K562 (cell line): ENCODE data around the gene TANGO6. TPM values are rescaled to one million over a fixed set of nuclear protein-coding genes. Genes with fewer than 3 reads are reported as not detected.

Source experiments
- C11orf30 ChIP-seq: fragments of 450-650 bp; IDR thresholded peaks from 2 replicates; pipeline ENCODE4 v1.6.1; 2016; ENCODE audit warnings: low read depth, mild to moderate bottlenecking
- E2F3 ChIP-seq: fragments of 250-450 bp; sonication (Bioruptor Pico); IDR thresholded peaks from 2 replicates; pipeline ENCODE4 v1.4.0; 2020; ENCODE audit warnings: mild to moderate bottlenecking
- FOXJ2 ChIP-seq: fragments of 200-800 bp; sonication (Bioruptor generic); IDR thresholded peaks from 2 replicates; pipeline ENCODE4 v1.6.1; 2016; ENCODE audit warnings: missing genetic modification characterization, missing compliant biosample characterization
- HDAC3 ChIP-seq: fragments of 450-650 bp; IDR thresholded peaks from 2 replicates; pipeline ENCODE4 v1.6.1; 2018; ENCODE audit warnings: borderline replicate concordance, mild to moderate bottlenecking, moderate library complexity; ENCODE audit not compliant: partially characterized antibody
- NR1H2 ChIP-seq: sonication (generic); formaldehyde crosslinking; IDR thresholded peaks from 2 replicates; pipeline ENCODE4 v1.4.0; 2020; ENCODE audit warnings: mild to moderate bottlenecking, missing genetic modification reagents
- PTRF ChIP-seq: fragments of 450-650 bp; IDR thresholded peaks from 2 replicates; pipeline ENCODE4 v1.6.1; 2016; ENCODE audit warnings: mild to moderate bottlenecking, missing genetic modification characterization, missing compliant biosample characterization
- RBBP5 ChIP-seq: fragments of 200-600 bp; sonication (generic); IDR thresholded peaks from 2 replicates; pipeline ENCODE4 v1.6.1; 2012; ENCODE audit warnings: borderline replicate concordance, mild to moderate bottlenecking, low read length, control low read depth, inconsistent platforms; ENCODE audit not compliant: insufficient read depth, poor library complexity, severe bottlenecking
- SMARCA4 ChIP-seq: fragments of 450-650 bp; IDR thresholded peaks from 2 replicates; pipeline ENCODE4 v1.6.1; 2016
- XRCC4 ChIP-seq: IDR thresholded peaks from one replicate; pipeline ENCODE4 v1.6.1; 2011; ENCODE audit not compliant: insufficient read depth, insufficient read length; ENCODE audit errors: extremely low read depth
- XRCC5 ChIP-seq: fragments of 200-400 bp; formaldehyde crosslinking; IDR thresholded peaks from 2 replicates; pipeline ENCODE4 v1.6.1; 2017; ENCODE audit warnings: low read depth, mild to moderate bottlenecking, low read length
- ZNF146 ChIP-seq: IDR thresholded peaks from one replicate; pipeline ENCODE4 v1.6.1; 2018; ENCODE audit warnings: missing compliant biosample characterization; ENCODE audit not compliant: unreplicated experiment
- ZNF224 ChIP-seq: sonication (generic); formaldehyde crosslinking; IDR thresholded peaks from 2 replicates; pipeline ENCODE4 v1.8.0; 2022; ENCODE audit warnings: mild to moderate bottlenecking, missing genetic modification reagents
- ZNF232 ChIP-seq: sonication (generic); formaldehyde crosslinking; IDR thresholded peaks from 2 replicates; pipeline ENCODE4 v1.8.0; 2022; ENCODE audit warnings: mild to moderate bottlenecking, missing genetic modification reagents
- ZNF316 ChIP-seq: fragments of 450-650 bp; IDR thresholded peaks from 2 replicates; pipeline ENCODE4 v1.6.1; 2016
- ZZZ3 ChIP-seq: fragments of 450-650 bp; IDR thresholded peaks from 2 replicates; pipeline ENCODE4 v1.6.1; 2016; ENCODE audit warnings: antibody characterized with exemption, mild to moderate bottlenecking, moderate library complexity
- polyA plus RNA-seq, 8 experiments: library from polyadenylated mRNA; depleted of rRNA in 4 of 8; stranded (reverse) in 5 of 8; unstranded in 3 of 8; fragments of >200 nt; fragmentation: Nextera tagmentation in 2 of 8; fragmentation: Illumina TruSeq in 1 of 8; extraction: Ambion mirVana in 2 of 8; extraction: Trizol in 1 of 8; gene quantifications; 2 replicates each; pipeline versions ENCODE4 v1.2.1 to v1.2.3, GENCODE V29; 2011 to 2014; ENCODE audit warnings: inconsistent platforms in 1 of 8, missing spikeins in 1 of 8
- total RNA-seq, 7 experiments: library from RNA; depleted of rRNA in 6 of 7; stranded (reverse); fragments of >200 nt in 6 of 7; fragmentation: Illumina TruSeq in 2 of 7; extraction: Trizol in 2 of 7; gene quantifications; 2 replicates each; pipeline versions ENCODE4 v1.2.1 to v1.2.3, GENCODE V29; 2011 to 2021; ENCODE audit warnings: low replicate concordance in 1 of 7
- TF ChIP-seq, protein P1 (sequence below): IDR thresholded peaks from 2 replicates; pipeline ENCODE4 v1.6.1; 2011; ENCODE audit not compliant: insufficient read length; ENCODE audit errors: extremely low read depth

Gene TANGO6
- total and polyA plus RNA-seq, 9 of the 15 experiments (the other 6 are each of a cell fraction or from before 2014, with no cell fraction given) = 1.6 to 15.2 (median 9.6) TPM

DNA sequence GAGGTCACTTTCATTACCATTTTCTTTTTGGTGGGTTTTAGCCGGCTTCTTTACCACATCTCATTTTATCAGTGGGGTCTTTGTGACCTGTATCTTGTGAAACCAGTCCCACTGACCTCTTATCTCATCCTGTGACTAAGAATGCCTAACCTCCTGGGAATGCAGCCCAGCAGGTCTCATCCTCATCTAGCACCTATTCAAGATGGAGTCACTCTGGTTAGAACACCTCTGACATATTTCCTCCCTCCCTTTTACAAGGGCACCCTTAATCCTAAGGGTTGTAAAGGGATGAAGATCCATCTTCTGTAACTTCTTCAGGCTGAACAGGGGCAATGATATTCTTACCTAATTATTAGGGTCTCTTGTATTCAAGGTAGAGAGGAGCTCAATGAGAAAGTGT, 154.2 kb downstream of the TANGO6 start (continued):
- TF ChIP-seq HDAC3 = no peak
- TF ChIP-seq E2F3 (CRISPR knock-in tag) = no peak
- TF ChIP-seq ZNF146 (CRISPR knock-in tag) = no peak
- no peak for TF ChIP-seq ZNF232
- no peak for TF ChIP-seq XRCC4
- no peak for TF ChIP-seq NR1H2 (CRISPR knock-in tag)
- no peak for TF ChIP-seq ZNF316
- TF ChIP-seq ZNF224 (CRISPR knock-in tag) = no peak
- no peak for TF ChIP-seq FOXJ2
- TF ChIP-seq XRCC5 = no peak
- TF ChIP-seq ZZZ3 = no peak
- no peak for TF ChIP-seq RBBP5
- peak; percentile 65; the same call in 1 of the 2 replicates for TF ChIP-seq PTRF (tag)
- no peak for TF ChIP-seq SMARCA4
- no peak for TF ChIP-seq C11orf30
- TF ChIP-seq, protein P1, sequence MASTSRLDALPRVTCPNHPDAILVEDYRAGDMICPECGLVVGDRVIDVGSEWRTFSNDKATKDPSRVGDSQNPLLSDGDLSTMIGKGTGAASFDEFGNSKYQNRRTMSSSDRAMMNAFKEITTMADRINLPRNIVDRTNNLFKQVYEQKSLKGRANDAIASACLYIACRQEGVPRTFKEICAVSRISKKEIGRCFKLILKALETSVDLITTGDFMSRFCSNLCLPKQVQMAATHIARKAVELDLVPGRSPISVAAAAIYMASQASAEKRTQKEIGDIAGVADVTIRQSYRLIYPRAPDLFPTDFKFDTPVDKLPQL = no peak
